HG03575 (cell line): ENCODE data around the gene C5orf24.
"Not testable (repeated sequence)": the region's sequence is repeated elsewhere in the genome, so short reads cannot be mapped to it uniquely, and the experiment has no call there.

Experiments
- ATAC-seq: cut with Tn5 transposase; IDR thresholded peaks from one replicate; pipeline ENCODE4 v1.9.1; 2021; ENCODE audit not compliant: unreplicated experiment, insufficient number of reproducible peaks, low FRiP score; ENCODE audit errors: extremely low read depth

The C5orf24 gene

DNA sequence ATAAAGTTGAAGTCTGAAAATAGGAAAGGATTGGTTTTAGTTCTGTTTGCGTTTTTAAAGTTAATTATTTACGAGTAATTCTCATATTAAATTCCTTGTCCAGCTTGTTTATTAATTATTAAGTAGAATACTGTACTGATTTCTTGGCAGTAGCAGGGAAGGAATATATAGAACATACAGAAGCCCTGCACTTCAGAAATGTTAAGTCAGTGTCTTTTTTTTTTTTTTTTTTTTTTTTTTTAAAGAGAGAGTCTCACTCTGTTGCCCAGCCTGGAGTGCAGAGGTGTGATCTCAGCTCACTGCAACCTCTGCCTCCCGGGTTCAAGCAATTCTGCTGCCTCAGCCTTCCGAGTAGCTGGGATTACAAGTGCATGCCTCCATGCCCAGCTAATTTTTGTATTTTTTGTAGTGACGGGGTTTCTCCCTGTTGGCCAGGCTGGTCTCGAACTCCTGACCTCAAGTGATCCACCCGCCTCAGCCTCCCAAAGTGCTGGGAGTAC lies 3.7 kb downstream of the C5orf24 start:
- ATAC-seq, result not testable (repeated sequence)

DNA sequence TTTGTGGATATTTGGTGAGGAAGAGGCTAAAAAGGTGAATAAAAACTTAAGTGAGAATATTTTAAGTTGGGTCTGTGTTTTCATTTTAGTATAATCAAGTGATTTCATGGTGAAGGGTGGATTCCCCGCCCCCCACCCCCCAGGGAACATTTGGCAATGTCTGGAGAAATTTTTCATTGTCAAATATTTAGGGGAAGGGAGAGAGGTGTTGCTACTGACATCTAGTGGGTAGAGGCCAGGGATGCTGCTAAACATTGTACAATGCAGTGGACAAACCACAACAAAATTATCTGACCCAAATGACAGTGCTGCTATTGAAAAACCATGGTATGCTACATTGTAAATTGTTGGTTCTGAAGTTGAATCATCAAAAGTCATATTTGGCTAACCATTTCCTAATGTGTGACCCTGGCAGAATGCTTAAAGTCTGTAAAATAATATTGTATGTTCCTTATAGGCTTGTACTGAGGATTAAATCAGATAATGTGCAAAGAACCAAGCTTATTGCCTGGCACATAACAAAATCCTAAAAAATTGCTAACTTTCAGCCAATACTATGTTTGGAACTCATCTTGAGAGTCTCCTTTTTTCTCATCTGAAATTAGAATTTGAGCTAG lies 5.6 kb downstream of the C5orf24 start:
- ATAC-seq, result no peak

DNA sequence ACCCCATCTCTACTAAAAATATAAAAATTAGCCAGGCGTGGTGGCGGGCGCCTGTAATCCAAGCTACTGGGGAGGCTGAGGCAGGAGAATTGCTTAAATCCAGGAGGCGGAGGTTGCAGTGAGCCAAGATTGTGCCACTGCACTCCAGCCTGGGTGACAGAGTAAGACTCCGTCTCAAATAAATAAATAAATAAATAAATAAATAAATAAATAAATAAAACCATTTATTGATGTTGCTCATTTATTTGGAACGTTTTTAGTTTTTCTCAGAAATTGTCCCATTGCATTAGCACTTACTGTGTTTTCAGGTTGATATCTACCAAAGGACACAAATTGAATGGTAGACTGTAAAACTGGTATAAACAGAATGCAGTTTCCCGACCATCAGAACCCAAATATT lies 10.7 kb downstream of the C5orf24 start:
- not testable (repeated sequence) for ATAC-seq

DNA sequence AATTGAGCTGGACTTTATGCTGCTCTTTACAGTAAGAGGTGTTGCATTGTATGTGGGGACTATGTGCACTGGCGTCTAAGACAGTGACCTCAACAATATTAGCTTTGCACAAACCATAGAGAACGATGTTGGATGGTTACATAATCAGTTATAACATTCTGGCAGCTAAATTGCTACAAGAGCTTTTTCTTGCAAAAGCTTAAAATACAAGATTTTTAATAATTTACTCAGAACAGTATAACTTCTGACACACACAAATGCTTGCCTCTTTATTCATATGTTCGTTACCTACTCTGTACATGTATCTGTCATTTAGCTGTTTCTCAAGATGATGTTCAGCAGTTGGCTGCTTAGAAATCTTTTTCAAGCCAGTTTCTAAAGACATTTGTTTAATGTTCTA lies 11.6 kb downstream of the C5orf24 start:
- no peak for ATAC-seq

DNA sequence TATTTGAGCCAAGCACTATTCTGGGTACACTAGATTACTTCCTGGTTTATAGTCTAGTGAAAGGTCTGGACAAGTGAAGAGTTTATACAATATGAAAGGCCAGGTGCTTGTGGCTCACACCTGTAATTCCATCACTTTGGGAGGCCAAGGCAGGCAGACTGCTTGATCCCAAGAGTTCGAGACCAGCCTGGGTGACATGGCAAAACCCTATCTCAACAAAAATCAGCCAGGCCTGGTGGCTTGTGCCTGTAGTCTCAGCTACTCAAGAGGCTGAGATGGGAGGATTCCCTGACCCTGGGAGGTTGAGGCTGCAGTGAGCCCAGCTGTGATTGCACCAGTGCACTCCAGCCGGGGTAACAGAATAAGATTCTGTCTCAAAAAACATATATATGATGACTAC lies 18.9 kb downstream of the C5orf24 start:
- no peak for ATAC-seq

DNA sequence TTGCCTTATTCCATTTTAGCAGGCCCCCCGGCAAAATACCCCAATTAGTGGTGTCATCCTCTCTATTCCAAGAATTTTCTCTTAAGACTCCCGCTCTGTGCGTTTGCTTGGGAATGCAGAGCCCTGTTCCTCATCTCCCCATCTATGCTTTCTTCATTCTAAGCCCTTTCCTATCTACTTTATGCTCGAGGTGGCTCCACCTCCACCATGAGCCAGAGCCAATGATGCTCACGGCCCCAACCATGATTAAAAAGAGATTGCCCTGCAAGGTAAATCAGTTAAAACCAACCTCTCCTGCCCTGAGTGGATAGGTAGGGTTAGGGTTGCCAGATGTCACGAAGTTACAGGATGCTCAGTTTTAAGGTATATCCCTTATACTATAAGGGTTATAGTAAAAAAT lies 27.7 kb downstream of the C5orf24 start:
- no peak for ATAC-seq

DNA sequence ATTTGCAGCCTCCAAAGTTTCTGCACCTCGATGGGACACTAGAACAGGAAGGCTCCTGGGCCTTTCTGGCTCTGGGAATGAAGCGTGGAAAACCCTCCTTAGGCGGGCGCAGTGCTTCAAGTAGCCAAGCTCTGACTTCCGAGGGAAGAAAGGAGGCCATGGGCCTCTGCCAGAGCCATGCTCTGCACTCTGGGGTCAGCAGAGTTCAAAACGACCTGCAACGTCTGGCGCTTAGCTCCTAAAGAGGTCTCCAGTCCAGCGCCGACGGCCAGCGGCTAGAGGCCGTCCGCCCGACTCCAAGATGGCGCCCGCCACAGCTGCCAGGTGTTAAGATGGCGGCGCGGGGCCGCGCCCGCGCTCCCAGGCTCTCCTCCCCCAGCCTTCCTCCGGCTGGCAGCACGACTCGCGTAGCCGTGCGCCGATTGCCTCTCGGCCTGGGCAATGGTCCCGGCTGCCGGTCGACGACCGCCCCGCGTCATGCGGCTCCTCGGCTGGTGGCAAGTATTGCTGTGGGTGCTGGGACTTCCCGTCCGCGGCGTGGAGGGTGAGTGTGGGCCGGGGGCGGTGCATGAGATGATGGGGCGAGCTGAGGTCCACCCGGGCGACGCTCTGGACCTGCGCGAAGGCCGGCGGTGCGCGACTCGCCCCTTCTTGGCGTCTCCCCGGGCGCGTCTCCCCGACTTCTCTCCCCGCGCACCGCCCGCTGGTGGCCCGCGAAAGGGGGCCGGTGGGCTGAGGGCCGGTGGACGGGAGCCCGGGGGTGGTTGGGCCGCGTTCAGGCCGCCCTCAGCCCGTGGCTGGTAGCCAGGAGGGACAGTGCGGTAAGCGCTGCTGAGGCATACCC lies 28.4 kb downstream of the C5orf24 start, which contains the start of gene TXNDC15:
Gene TXNDC15 (plus strand): TSS at position 385 of the 844 bp plus-strand sequence. CDS start 57 bp downstream, at position 442.
- ATAC-seq, result no peak

DNA sequence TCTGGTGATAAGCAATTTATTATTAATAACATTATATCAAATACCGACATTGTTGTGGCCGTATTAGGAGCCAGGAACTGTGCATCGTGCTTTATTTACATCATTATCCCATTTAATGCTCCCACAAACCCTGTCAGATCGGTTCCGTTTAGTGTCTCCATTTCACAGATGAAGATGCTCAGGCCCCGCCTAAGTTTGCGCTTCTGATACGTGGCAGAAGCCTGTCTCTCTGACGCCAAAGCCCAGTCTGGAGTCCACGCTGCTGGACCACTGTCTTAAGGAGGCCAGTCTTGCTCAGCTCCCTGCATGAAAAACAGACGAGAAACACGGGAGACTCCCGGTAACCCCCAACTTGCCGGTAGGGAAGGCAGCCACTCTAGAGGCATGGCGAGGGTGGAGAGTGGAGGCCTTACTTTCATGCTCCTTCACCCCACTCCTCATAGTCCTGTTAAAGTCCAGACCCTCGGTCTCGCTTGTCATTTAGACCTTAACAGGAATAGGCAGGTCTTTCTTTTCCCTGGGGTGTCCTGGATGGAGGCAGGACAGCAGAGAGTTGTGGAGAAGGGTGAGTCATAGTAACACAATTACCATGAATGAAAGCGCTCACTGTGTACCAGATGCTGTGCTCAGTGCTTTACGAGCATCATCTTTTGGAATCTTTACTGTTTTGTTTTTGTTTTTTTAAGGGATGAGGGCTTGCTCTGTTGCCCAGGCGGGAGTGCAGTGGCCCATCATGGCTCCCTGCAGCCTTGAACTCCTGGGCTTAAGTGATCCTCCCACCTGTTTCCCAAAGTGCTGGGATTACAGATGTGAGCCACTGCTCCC lies 29.3 kb downstream of the C5orf24 start:
- no peak for ATAC-seq

DNA sequence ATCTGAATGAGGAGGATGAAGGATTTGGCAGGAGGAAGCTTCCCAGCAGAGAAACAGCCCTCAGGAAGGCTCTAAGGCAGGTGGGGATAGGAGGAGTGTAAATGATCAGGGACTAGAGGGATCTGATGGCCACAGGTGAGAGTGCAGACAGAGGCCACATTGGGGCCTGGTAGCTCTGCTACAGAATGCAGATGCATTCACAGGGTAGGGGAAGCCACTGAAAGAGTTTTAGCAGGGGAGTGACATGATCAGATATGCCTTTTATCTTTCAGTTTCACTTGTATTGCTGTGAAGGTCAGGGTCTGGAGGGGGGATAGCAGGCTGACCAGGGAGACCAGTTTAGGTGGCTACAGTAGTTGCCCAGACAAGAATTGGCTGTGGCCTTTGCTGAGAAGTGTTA lies 31.4 kb downstream of the C5orf24 start:
- ATAC-seq, result no peak

DNA sequence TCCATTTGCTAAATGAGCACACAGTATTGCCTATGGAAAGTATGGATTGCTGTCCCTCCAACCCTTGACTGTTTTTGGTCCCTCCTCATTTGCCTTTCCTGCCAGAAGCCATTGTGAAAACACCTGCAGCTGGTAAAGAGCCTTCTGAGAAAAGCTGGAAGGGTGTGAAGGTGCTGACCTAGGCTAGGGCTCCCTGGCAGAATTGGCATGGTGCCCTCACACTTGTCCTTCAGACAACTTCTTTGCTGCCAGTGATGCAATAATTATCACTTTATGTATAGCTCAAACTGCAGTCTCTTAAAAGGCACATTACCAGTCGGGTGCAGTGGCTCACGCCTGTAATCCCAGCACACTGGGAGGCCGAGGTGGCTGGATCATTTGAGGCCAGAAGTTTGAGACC lies 32.6 kb downstream of the C5orf24 start:
- ATAC-seq, result no peak

DNA sequence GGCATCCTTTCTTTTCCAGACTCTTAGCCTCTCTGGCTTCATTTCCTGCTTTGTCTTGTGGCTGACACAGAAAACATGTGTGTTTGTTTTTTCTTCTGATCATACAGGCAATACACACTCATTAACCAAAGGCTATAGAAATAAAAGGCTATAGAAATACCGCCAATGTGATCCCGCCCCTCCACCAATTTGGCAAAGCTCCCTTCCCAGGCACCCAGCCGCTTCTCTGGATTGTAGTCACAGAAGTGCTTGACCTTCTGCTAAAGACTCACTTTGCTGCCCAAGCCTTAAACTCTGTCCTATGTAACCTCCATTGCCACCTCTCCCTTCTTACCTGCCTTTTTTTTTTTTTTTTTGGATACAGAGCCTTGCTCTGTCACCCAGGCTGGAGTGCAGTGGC lies 33.7 kb downstream of the C5orf24 start:
- no peak for ATAC-seq

DNA sequence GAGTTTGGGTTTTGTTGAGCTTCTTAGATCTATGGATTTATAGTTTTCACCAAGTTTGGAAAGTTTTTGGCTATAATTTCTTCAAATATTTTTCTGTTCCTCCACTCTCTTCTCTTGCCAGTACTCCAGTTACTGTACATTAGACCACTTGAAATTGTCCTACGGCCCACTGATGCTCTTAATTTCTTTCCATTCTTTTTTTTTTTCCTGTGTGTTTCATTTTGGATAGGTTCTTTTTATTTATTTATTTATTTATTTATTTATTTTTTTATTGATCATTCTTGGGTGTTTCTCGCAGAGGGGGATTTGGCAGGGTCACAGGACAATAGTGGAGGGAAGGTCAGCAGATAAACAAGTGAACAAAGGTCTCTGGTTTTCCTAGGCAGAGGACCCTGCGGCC lies 35.2 kb downstream of the C5orf24 start:
- ATAC-seq, result not testable (repeated sequence)

DNA sequence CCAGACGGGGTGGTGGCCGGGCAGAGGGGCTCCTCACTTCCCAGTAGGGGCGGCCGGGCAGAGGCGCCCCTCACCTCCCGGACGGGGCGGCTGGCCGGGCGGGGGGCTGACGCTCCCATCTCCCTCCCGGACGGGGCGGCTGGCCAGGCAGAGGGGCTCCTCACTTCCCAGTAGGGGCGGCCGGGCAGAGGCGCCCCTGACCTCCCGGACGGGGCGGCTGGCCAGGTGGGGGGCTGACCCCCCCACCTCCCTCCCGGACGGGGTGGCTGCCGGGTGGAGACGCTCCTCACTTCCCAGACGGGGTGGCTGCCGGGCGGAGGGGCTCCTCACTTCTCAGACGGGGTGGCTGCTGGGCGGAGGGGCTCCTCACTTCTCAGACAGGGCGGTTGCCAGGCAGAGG lies 35.9 kb downstream of the C5orf24 start:
- not testable (repeated sequence) for ATAC-seq

DNA sequence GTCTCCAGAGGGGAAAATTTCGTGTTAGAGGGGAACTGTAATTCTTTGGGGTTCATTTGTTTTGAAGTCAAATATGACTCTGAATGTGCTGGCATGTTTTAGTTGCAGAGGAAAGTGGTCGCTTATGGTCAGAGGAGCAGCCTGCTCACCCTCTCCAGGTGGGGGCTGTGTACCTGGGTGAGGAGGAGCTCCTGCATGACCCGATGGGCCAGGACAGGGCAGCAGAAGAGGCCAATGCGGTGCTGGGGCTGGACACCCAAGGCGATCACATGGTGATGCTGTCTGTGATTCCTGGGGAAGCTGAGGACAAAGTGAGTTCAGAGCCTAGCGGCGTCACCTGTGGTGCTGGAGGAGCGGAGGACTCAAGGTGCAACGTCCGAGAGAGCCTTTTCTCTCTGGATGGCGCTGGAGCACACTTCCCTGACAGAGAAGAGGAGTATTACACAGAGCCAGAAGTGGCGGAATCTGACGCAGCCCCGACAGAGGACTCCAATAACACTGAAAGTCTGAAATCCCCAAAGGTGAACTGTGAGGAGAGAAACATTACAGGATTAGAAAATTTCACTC lies 41.9 kb downstream of the C5orf24 start:
- no peak for ATAC-seq

DNA sequence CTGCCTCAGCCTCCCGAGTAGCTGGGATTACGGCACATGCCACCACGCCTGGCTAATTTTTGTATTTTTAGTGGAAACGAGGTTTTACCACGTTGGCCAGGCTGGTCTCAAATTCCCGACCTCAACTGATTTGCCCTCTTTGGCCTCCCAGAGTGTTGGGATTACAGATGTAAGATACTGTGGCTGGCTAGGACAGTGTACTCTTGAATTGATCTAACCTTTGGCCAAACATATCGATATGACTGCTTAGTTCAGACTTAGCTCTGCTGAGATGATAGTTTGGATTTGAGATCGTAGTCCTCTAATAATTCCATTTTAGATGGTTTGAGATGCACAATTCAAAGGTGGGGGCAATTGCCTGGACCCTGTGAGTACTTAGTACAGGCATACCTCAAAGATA lies 43.6 kb downstream of the C5orf24 start:
- ATAC-seq, result no peak

DNA sequence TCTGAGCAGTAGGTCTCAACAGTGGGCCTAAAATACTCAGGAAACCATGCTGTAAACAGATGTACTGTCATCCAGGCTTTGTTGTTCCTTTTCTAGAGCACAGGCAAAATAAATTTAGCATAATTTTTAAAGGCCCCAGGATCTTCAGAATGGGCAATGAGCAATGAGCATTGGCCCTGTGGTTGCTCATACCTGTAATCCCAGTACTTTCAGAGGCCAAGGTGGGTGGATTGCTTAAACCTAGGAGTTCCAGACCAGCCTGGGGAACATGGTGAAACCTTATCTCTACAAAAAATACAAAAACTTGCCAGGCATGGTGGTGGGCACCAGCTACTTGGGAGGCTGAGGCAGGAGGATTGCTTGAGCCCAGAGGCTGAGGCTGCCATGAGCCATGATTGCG lies 45.7 kb downstream of the C5orf24 start:
- ATAC-seq, result no peak

DNA sequence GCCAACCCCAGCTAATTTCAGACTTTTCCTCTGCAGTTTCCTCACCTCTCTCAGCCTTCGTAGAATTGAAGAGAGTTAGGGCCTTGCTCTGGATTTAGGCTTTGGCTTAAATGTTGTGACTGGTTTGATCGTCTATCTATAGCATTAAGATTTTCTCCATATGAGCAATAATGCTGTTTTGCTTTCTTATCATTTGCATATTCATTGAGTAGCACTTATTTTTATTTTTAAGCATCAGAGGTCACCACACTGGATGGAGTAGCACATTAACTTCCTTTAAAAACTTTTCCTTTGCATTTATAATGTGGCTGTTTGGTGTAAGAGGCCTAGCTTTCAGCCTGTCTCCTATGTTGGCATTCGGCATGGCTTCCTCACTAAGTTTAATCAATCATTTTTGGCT lies 46.5 kb downstream of the C5orf24 start:
- ATAC-seq, result no peak

DNA sequence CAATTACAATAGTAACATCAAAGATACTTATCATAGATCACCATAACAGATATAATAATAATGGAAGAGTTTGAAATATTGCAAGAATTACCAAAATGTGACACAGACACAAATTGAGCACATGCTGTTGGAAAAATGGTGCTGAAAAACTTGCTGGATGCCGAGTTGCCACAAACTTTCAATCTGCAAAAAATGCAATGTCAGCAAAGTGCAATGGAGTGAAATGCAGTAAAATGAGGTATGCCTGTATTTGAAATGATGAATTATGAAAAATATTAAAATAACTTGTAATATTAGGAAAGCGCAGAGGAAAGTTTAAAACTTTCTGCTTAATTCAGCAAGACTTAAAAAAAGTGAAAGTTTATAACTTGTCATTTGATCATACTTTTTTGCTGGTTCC lies 47.2 kb downstream of the C5orf24 start:
- no peak for ATAC-seq
